ENCODE data around the gene PACSIN2.
"Not testable (repeated sequence)": the region's sequence is repeated elsewhere in the genome, so short reads cannot be mapped to it uniquely, and the experiment has no call there.

The PACSIN2 gene

GRCh38 chr22:42931421-42932196 is 83.3 kb downstream of the PACSIN2 start:
- Histone ChIP-seq H3K4me3 (ENCODE audit: low read length) (no peak overlapping the region), H3K9me3 (ENCODE audit: insufficient read depth, low read depth, low read length) (no peaks in the 10 kb centered on the region), H3K27me3 (ENCODE audit: insufficient read depth, low read length) (no peaks in the 10 kb centered on the region), H3K36me3 (ENCODE audit: insufficient read depth, low read length) (no peaks in the 10 kb centered on the region), H3K4me1 (ENCODE audit: insufficient read depth, low read length) (no peaks in the 10 kb centered on the region), H3K9ac (ENCODE audit: low read depth, low read length) (no peak overlapping the region), H3K27ac (ENCODE audit: low read depth, low read length) (no peak overlapping the region)
- 90% methylated on average over 9 of the region's 10 CpGs for WGBS

- H3K4me1 ChIP-seq (ENCODE audit: insufficient read depth, low read length), result no peaks in the 10 kb centered on the region
- 85% methylated on average over 9 of the region's 9 CpGs for WGBS
- no peak overlapping the region for H3K27ac ChIP-seq (ENCODE audit: low read depth, low read length)
- no peaks in the 10 kb centered on the region for H3K36me3 ChIP-seq (ENCODE audit: insufficient read depth, low read length)
- H3K4me3 ChIP-seq (ENCODE audit: low read length), result no peak overlapping the region
- no peaks in the 10 kb centered on the region for H3K9me3 ChIP-seq (ENCODE audit: insufficient read depth, low read depth, low read length)
- no peak overlapping the region for H3K9ac ChIP-seq (ENCODE audit: low read depth, low read length)
- H3K27me3 ChIP-seq (ENCODE audit: insufficient read depth, low read length), result no peaks in the 10 kb centered on the region
Observed at GRCh38 chr22:42930810-42931420, 84.0 kb downstream of the PACSIN2 start.

- no peaks in the 10 kb centered on the region for H3K4me1 ChIP-seq (ENCODE audit: insufficient read depth, low read length)
- no peak overlapping the region for H3K4me3 ChIP-seq (ENCODE audit: low read length)
- H3K27ac ChIP-seq (ENCODE audit: low read depth, low read length), result no peak overlapping the region
- H3K9ac ChIP-seq (ENCODE audit: low read depth, low read length), result no peak overlapping the region
- 87% methylated on average over 6 of the region's 6 CpGs for WGBS
- H3K9me3 ChIP-seq (ENCODE audit: insufficient read depth, low read depth, low read length), result no peaks in the 10 kb centered on the region
- no peaks in the 10 kb centered on the region for H3K27me3 ChIP-seq (ENCODE audit: insufficient read depth, low read length)
- no peaks in the 10 kb centered on the region for H3K36me3 ChIP-seq (ENCODE audit: insufficient read depth, low read length)
Observed at GRCh38 chr22:42929838-42930155, 85.2 kb downstream of the PACSIN2 start.

GRCh38 chr22:42928969-42929837 is 85.7 kb downstream of the PACSIN2 start:
- H3K4me3 ChIP-seq (ENCODE audit: low read length), result no peak overlapping the region
- 88% methylated on average over 14 of the region's 14 CpGs for WGBS
- H3K4me1 ChIP-seq (ENCODE audit: insufficient read depth, low read length), result peaks cover 1% of the 10 kb centered on the region; the same call in 1 of the 2 replicates
- H3K27me3 ChIP-seq (ENCODE audit: insufficient read depth, low read length), result no peaks in the 10 kb centered on the region
- no peak overlapping the region for H3K9ac ChIP-seq (ENCODE audit: low read depth, low read length)
- no peaks in the 10 kb centered on the region for H3K36me3 ChIP-seq (ENCODE audit: insufficient read depth, low read length)
- no peaks in the 10 kb centered on the region for H3K9me3 ChIP-seq (ENCODE audit: insufficient read depth, low read depth, low read length)
- H3K27ac ChIP-seq (ENCODE audit: low read depth, low read length), result no peak overlapping the region

- no peaks in the 10 kb centered on the region for H3K36me3 ChIP-seq (ENCODE audit: insufficient read depth, low read length)
- 91% methylated on average over 6 of the region's 6 CpGs for WGBS
- peaks cover 4% of the 10 kb centered on the region; the same call in 1 of the 2 replicates for H3K4me1 ChIP-seq (ENCODE audit: insufficient read depth, low read length)
Observed at GRCh38 chr22:42927966-42928365, 87.0 kb downstream of the PACSIN2 start.

GRCh38 chr22:42926768-42927167 is 88.2 kb downstream of the PACSIN2 start:
- Histone ChIP-seq H3K4me1 (ENCODE audit: insufficient read depth, low read length) (peaks cover 4% of the 10 kb centered on the region; the same call in 1 of the 2 replicates), H3K9ac (ENCODE audit: low read depth, low read length) (no peak overlapping the region), H3K36me3 (ENCODE audit: insufficient read depth, low read length) (no peaks in the 10 kb centered on the region), H3K4me3 (ENCODE audit: low read length) (no peak overlapping the region), H3K27me3 (ENCODE audit: insufficient read depth, low read length) (no peaks in the 10 kb centered on the region), H3K9me3 (ENCODE audit: insufficient read depth, low read depth, low read length) (no peaks in the 10 kb centered on the region), H3K27ac (ENCODE audit: low read depth, low read length) (no peak overlapping the region)
- WGBS, result 93% methylated on average over 4 of the region's 5 CpGs

More at GRCh38 chr22:42927966-42928365, 87.0 kb downstream of the PACSIN2 start:
- Histone ChIP-seq H3K9me3 (ENCODE audit: insufficient read depth, low read depth, low read length) (no peaks in the 10 kb centered on the region), H3K4me3 (ENCODE audit: low read length) (no peak overlapping the region), H3K27me3 (ENCODE audit: insufficient read depth, low read length) (no peaks in the 10 kb centered on the region), H3K27ac (ENCODE audit: low read depth, low read length) (no peak overlapping the region), H3K9ac (ENCODE audit: low read depth, low read length) (no peak overlapping the region)

GRCh38 chr22:42926104-42926503 is 88.8 kb downstream of the PACSIN2 start:
- peaks cover 4% of the 10 kb centered on the region; the same call in 1 of the 2 replicates for H3K4me1 ChIP-seq (ENCODE audit: insufficient read depth, low read length)
- no peak overlapping the region for H3K27ac ChIP-seq (ENCODE audit: low read depth, low read length)
- no peaks in the 10 kb centered on the region for H3K36me3 ChIP-seq (ENCODE audit: insufficient read depth, low read length)
- WGBS, result 93% methylated on average over 3 of the region's 4 CpGs
- no peak overlapping the region for H3K4me3 ChIP-seq (ENCODE audit: low read length)
- H3K27me3 ChIP-seq (ENCODE audit: insufficient read depth, low read length), result no peaks in the 10 kb centered on the region
- H3K9me3 ChIP-seq (ENCODE audit: insufficient read depth, low read depth, low read length), result no peaks in the 10 kb centered on the region
- no peak overlapping the region for H3K9ac ChIP-seq (ENCODE audit: low read depth, low read length)

- WGBS, result 88% methylated on average over 6 of the region's 6 CpGs
- Histone ChIP-seq H3K27ac (ENCODE audit: low read depth, low read length) (no peak overlapping the region), H3K4me3 (ENCODE audit: low read length) (no peak overlapping the region), H3K9me3 (ENCODE audit: insufficient read depth, low read depth, low read length) (no peaks in the 10 kb centered on the region), H3K27me3 (ENCODE audit: insufficient read depth, low read length) (no peaks in the 10 kb centered on the region), H3K9ac (ENCODE audit: low read depth, low read length) (no peak overlapping the region), H3K36me3 (ENCODE audit: insufficient read depth, low read length) (no peaks in the 10 kb centered on the region), H3K4me1 (ENCODE audit: insufficient read depth, low read length) (peaks cover 4% of the 10 kb centered on the region; the same call in 1 of the 2 replicates)
Observed at GRCh38 chr22:42925598-42925997, 89.4 kb downstream of the PACSIN2 start.

GRCh38 chr22:42925031-42925430 is 89.9 kb downstream of the PACSIN2 start:
- H3K9ac ChIP-seq (ENCODE audit: low read depth, low read length); H3K4me1 ChIP-seq (ENCODE audit: insufficient read depth, low read length); H3K27ac ChIP-seq (ENCODE audit: low read depth, low read length); H3K27me3 ChIP-seq (ENCODE audit: insufficient read depth, low read length); H3K4me3 ChIP-seq (ENCODE audit: low read length); H3K9me3 ChIP-seq (ENCODE audit: insufficient read depth, low read depth, low read length); H3K36me3 ChIP-seq (ENCODE audit: insufficient read depth, low read length): not testable (repeated sequence)
- whole genome bisulfite sequencing, result 94% methylated on average over 10 of the region's 10 CpGs

- Histone ChIP-seq H3K27me3 (ENCODE audit: insufficient read depth, low read length) (no peaks in the 10 kb centered on the region), H3K4me3 (ENCODE audit: low read length) (no peak overlapping the region), H3K27ac (ENCODE audit: low read depth, low read length) (no peak overlapping the region), H3K9ac (ENCODE audit: low read depth, low read length) (no peak overlapping the region), H3K9me3 (ENCODE audit: insufficient read depth, low read depth, low read length) (no peaks in the 10 kb centered on the region), H3K4me1 (ENCODE audit: insufficient read depth, low read length) (peaks cover 9% of the 10 kb centered on the region; the same call in 1 of the 2 replicates), H3K36me3 (ENCODE audit: insufficient read depth, low read length) (no peaks in the 10 kb centered on the region)
- 91% methylated on average over 9 of the region's 9 CpGs for WGBS
Observed at GRCh38 chr22:42924436-42924835, 90.5 kb downstream of the PACSIN2 start.

Data from HUES64 (cell line).